Measurements from ENCODE around the gene NPL. TPM values are rescaled to one million over a fixed set of nuclear protein-coding genes. Genes with fewer than 3 reads are reported as not detected.

Gene NPL
- total and polyA plus RNA-seq, 2 donors (not counting 3 experiments of a cell fraction or from before 2014, with no cell fraction given) = 0.14 to 0.75 TPM

DNA sequence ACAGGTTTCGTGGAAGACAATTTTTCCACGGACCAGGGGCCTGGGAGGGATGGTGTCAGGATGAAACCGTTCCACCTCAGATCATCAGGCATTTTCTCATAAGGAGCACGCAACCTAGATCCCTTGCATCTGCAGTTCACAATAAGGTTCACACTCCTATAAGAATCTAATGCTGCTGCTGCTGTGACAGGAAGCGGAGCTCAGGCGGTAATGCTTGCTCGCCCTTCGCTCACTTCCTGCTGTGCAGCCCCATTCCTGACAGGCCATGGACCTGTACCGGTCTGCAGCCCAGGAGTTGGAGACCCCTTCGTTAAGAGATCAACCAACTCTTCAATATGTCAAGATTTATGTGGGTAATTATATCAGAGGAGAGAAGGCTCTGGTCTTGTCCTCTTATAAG lies 46.2 kb downstream of the NPL start:
- H3K36me3 ChIP-seq (ENCODE audit: control insufficient read depth in 2 of 2, extremely low read depth in 1 of 2, insufficient read depth in 2 of 2, low read length in 2 of 2) = no peaks in the 10 kb centered on the region
- DNase-seq (ENCODE audit: low read depth, low spot score) (no peak), FAIRE-seq (peak; percentile 4)
- dilution Hi-C loops (cut with MboI; ENCODE audit: extremely low pct_ligation_motif_present, low sequenced_read_pairs) (no loop called here), intact Hi-C loops (cut with micrococcal nuclease) (no loop called here)
- TF ChIP-seq FOS (IDR thresholded peaks at IDR 0.05; ENCODE audit: borderline replicate concordance, insufficient read depth, low read length) = peak; percentile 46
- no peak for TF ChIP-seq POLR2A (IDR thresholded peaks at IDR 0.05; ENCODE audit: low read depth, low read length)
- no peak for TF ChIP-seq GATA2 (IDR thresholded peaks at IDR 0.05; ENCODE audit: insufficient read depth, insufficient read length, low read depth, low read length)
- POLR2A ChIA-PET = no interaction called here
- no peak overlapping the region for H3K9ac ChIP-seq (replicated peaks; ENCODE audit: extremely low read depth, insufficient read depth, low read length)
- no peak overlapping the region for H3K27ac ChIP-seq (ENCODE audit: insufficient read depth, low read depth, low read length)
- H3K4me1 ChIP-seq (ENCODE audit: control insufficient read depth, extremely low read depth, insufficient read depth, low read length) = peaks cover 13% of the 10 kb centered on the region
- CTCF ChIA-PET = no interaction called here
- H3K79me2 ChIP-seq (ENCODE audit: control insufficient read depth, insufficient read depth, low read length) = peaks cover 14% of the 10 kb centered on the region
- no peaks in the 10 kb centered on the region for H3K9me1 ChIP-seq (replicated peaks; ENCODE audit: control insufficient read depth, extremely low read depth, insufficient read depth, low read length)
- no peak overlapping the region for H3K4me2 ChIP-seq (ENCODE audit: insufficient read depth, low read length)
- no peaks in the 10 kb centered on the region for H3K27me3 ChIP-seq (ENCODE audit: control insufficient read depth in 2 of 2, insufficient read depth in 2 of 2, low read length in 2 of 2)
- no peak overlapping the region for H3K4me3 ChIP-seq (replicated peaks in 1 of 3; ENCODE audit: insufficient read depth in 1 of 3, low read depth in 1 of 3, low read length in 3 of 3)
- H4K20me1 ChIP-seq (replicated peaks; ENCODE audit: control insufficient read depth, extremely low read depth, insufficient read depth, low read length) = peaks cover 2% of the 10 kb centered on the region
- no peaks in the 10 kb centered on the region for H3K9me3 ChIP-seq (replicated peaks; ENCODE audit: control insufficient read depth, insufficient read depth, low read length)
- H2AFZ ChIP-seq (ENCODE audit: low read depth, low read length) = no peak overlapping the region
- BruUV-seq (replicated peaks) = no TSS peak

GRCh38 chr1:182839209-182840066 lies 49.9 kb downstream of the NPL start, which contains the start of gene DHX9:
Gene DHX9, plus strand, starts transcription at chr1:182839347. Its CDS starts 3,220 bp downstream, at chr1:182842567.
- Histone ChIP-seq H4K20me1 (replicated peaks; ENCODE audit: control insufficient read depth, extremely low read depth, insufficient read depth, low read length) (peaks cover 12% of the 10 kb centered on the region), H3K4me2 (ENCODE audit: insufficient read depth, low read length) (peak within 1 kb of the TSS; percentile 80), H3K4me1 (ENCODE audit: control insufficient read depth, extremely low read depth, insufficient read depth, low read length) (peaks cover 23% of the 10 kb centered on the region), H3K9ac (replicated peaks; ENCODE audit: extremely low read depth, insufficient read depth, low read length) (peak within 1 kb of the TSS; percentile 86), H3K27me3 (ENCODE audit: control insufficient read depth in 2 of 2, insufficient read depth in 2 of 2, low read length in 2 of 2) (no peaks in the 10 kb centered on the region), H3K36me3 (ENCODE audit: control insufficient read depth in 2 of 2, extremely low read depth in 1 of 2, insufficient read depth in 2 of 2, low read length in 2 of 2) (peaks cover 4 to 7% of the 10 kb centered on the region in 2 experiments), H3K9me1 (replicated peaks; ENCODE audit: control insufficient read depth, extremely low read depth, insufficient read depth, low read length) (no peaks in the 10 kb centered on the region), H3K79me2 (ENCODE audit: control insufficient read depth, insufficient read depth, low read length) (peaks cover 50% of the 10 kb centered on the region), H3K27ac (ENCODE audit: insufficient read depth, low read depth, low read length) (peak within 1 kb of the TSS; percentile 78), H3K9me3 (replicated peaks; ENCODE audit: control insufficient read depth, insufficient read depth, low read length) (no peaks in the 10 kb centered on the region), H3K4me3 (replicated peaks in 1 of 3; ENCODE audit: insufficient read depth in 1 of 3, low read depth in 1 of 3, low read length in 3 of 3) (peak within 1 kb of the TSS; percentile 68 to 96 (median 88)), H2AFZ (ENCODE audit: low read depth, low read length) (peak within 1 kb of the TSS; percentile 94)
- ChIA-PET CTCF (interaction anchor here (0.8 to 1.6 kb wide), 5 partner anchors 9 to 244 kb away, joined by 4 read pairs; no protein-coding TSS in a partner anchor), POLR2A (no interaction called here)
- peak; percentile 98 for FAIRE-seq
- TF ChIP-seq GATA2 (IDR thresholded peaks at IDR 0.05; ENCODE audit: insufficient read depth, insufficient read length, low read depth, low read length) (peak; percentile 23), CTCF (IDR thresholded peaks at IDR 0.05; ENCODE audit: extremely low read depth in 1 of 2, insufficient read depth in 1 of 2, low read depth in 1 of 2, low read length in 2 of 2) (peak in 1 of 2 donors; percentile 23), POLR2AphosphoS5 (IDR thresholded peaks at IDR 0.05; ENCODE audit: insufficient read depth, low read depth, low read length) (peak; percentile 99), JUN (IDR thresholded peaks at IDR 0.05; ENCODE audit: borderline replicate concordance, insufficient read depth, insufficient read length, low read depth) (no peak), POLR2A (IDR thresholded peaks at IDR 0.05; ENCODE audit: low read depth, low read length) (peak; percentile 99), MYC (IDR thresholded peaks at IDR 0.05; ENCODE audit: low read depth, low read length) (no peak)
- TF ChIP-seq, protein P1, sequence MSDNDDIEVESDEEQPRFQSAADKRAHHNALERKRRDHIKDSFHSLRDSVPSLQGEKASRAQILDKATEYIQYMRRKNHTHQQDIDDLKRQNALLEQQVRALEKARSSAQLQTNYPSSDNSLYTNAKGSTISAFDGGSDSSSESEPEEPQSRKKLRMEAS (IDR thresholded peaks at IDR 0.05; ENCODE audit: insufficient read depth, insufficient read length) = peak; percentile 65
- dilution Hi-C loops (cut with MboI; ENCODE audit: extremely low pct_ligation_motif_present, low sequenced_read_pairs) = no loop called here
- DNase-seq (ENCODE audit: low read depth, low spot score) = peak; percentile 92
- BruUV-seq (replicated peaks) = TSS peak; percentile 26
- intact Hi-C loops (cut with micrococcal nuclease) = loop anchor here (1.0 to 2.0 kb wide), 2 partner anchors 50 to 239 kb away; partner anchors contain the start of gene NPL
